T-helper 2 cell treated with Interferon-gamma antibody and Interleukin-4, amounts not matched to agents 5 μg/mL and 100 μg/mL, for 36 hours (primary cell): ENCODE results near the gene ARHGEF16.

ENCODE experiments used
- DNase-seq: peaks from one replicate; pipeline ENCODE4 v3.0.0; 2021; ENCODE audit warnings: low spot score
- H3K27ac Mint-ChIP-seq: one replicate; pipeline ENCODE4 v1.8.0; 2021; ENCODE audit warnings: mild to moderate bottlenecking, mixed read lengths
- H3K27me3 Mint-ChIP-seq: one replicate; pipeline ENCODE4 v1.8.0; 2021; ENCODE audit warnings: low read depth, mixed read lengths
- H3K36me3 Mint-ChIP-seq: one replicate; pipeline ENCODE4 v1.8.0; 2021; ENCODE audit warnings: low read depth, mixed read lengths
- H3K4me1 Mint-ChIP-seq: one replicate; pipeline ENCODE4 v1.8.0; 2021; ENCODE audit warnings: low read depth, mixed read lengths
- H3K4me3 Mint-ChIP-seq: one replicate; pipeline ENCODE4 v1.8.0; 2022; ENCODE audit warnings: mild to moderate bottlenecking, moderate library complexity, mixed read lengths
- H3K9me3 Mint-ChIP-seq: one replicate; pipeline ENCODE4 v1.8.0; 2021; ENCODE audit warnings: mixed read lengths

The ARHGEF16 gene

GRCh38 chr1:3452866-3453175, 1.6 kb upstream of the ARHGEF16 start:
- Mint-ChIP-seq H3K27ac (no peak overlapping the region), H3K9me3 (no peaks in the 10 kb centered on the region), H3K27me3 (peaks cover 11% of the 10 kb centered on the region), H3K4me1 (no peaks in the 10 kb centered on the region), H3K4me3 (no peak overlapping the region), H3K36me3 (no peaks in the 10 kb centered on the region)
- DNase-seq = no peak

- H3K27me3 Mint-ChIP-seq = peaks cover 11% of the 10 kb centered on the region
- DNase-seq = peak; percentile 42
- H3K4me3 Mint-ChIP-seq = peak overlapping the region; percentile 36
- no peak overlapping the region for H3K27ac Mint-ChIP-seq
- H3K36me3 Mint-ChIP-seq = no peaks in the 10 kb centered on the region
- no peaks in the 10 kb centered on the region for H3K9me3 Mint-ChIP-seq
- H3K4me1 Mint-ChIP-seq = no peaks in the 10 kb centered on the region
Observed at GRCh38 chr1:3453203-3453761, 1.2 kb upstream of the ARHGEF16 start.

GRCh38 chr1:3454811-3455618, 550 bp downstream of the ARHGEF16 start:
- no peak for DNase-seq
- Mint-ChIP-seq H3K27me3 (peaks cover 9% of the 10 kb centered on the region), H3K4me3 (peak overlapping the region; percentile 10), H3K4me1 (no peaks in the 10 kb centered on the region), H3K9me3 (no peaks in the 10 kb centered on the region), H3K36me3 (no peaks in the 10 kb centered on the region), H3K27ac (no peak overlapping the region)

- Mint-ChIP-seq H3K4me3 (peak overlapping the region; percentile 10), H3K27ac (no peak overlapping the region), H3K36me3 (no peaks in the 10 kb centered on the region), H3K9me3 (no peaks in the 10 kb centered on the region), H3K4me1 (no peaks in the 10 kb centered on the region), H3K27me3 (peaks cover 9% of the 10 kb centered on the region)
- DNase-seq = no peak
Observed at GRCh38 chr1:3455670-3456448, 1.4 kb downstream of the ARHGEF16 start.

GRCh38 chr1:3456449-3456963, 2.0 kb downstream of the ARHGEF16 start:
- no peak overlapping the region for H3K27ac Mint-ChIP-seq
- H3K27me3 Mint-ChIP-seq = peaks cover 9% of the 10 kb centered on the region
- no peaks in the 10 kb centered on the region for H3K36me3 Mint-ChIP-seq
- no peak overlapping the region for H3K4me3 Mint-ChIP-seq
- H3K4me1 Mint-ChIP-seq = no peaks in the 10 kb centered on the region
- no peaks in the 10 kb centered on the region for H3K9me3 Mint-ChIP-seq
- DNase-seq = no peak

- Mint-ChIP-seq H3K27me3 (peaks cover 9% of the 10 kb centered on the region), H3K9me3 (no peaks in the 10 kb centered on the region), H3K36me3 (no peaks in the 10 kb centered on the region), H3K27ac (no peak overlapping the region), H3K4me1 (no peaks in the 10 kb centered on the region), H3K4me3 (no peak overlapping the region)
- no peak for DNase-seq
Observed at GRCh38 chr1:3456964-3457909, 2.8 kb downstream of the ARHGEF16 start.

GRCh38 chr1:3457910-3458883, 3.7 kb downstream of the ARHGEF16 start:
- H3K4me1 Mint-ChIP-seq = no peaks in the 10 kb centered on the region
- H3K27ac Mint-ChIP-seq = no peak overlapping the region
- no peak for DNase-seq
- H3K4me3 Mint-ChIP-seq = no peak overlapping the region
- no peaks in the 10 kb centered on the region for H3K9me3 Mint-ChIP-seq
- no peaks in the 10 kb centered on the region for H3K36me3 Mint-ChIP-seq
- peaks cover 8% of the 10 kb centered on the region for H3K27me3 Mint-ChIP-seq

- no peak for DNase-seq
- Mint-ChIP-seq H3K4me1 (no peaks in the 10 kb centered on the region), H3K9me3 (no peaks in the 10 kb centered on the region), H3K27me3 (peaks cover 7% of the 10 kb centered on the region), H3K4me3 (no peak overlapping the region), H3K27ac (no peak overlapping the region), H3K36me3 (no peaks in the 10 kb centered on the region)
Observed at GRCh38 chr1:3459051-3459908, 4.8 kb downstream of the ARHGEF16 start.

GRCh38 chr1:3459940-3460671, 5.6 kb downstream of the ARHGEF16 start:
- no peaks in the 10 kb centered on the region for H3K36me3 Mint-ChIP-seq
- no peaks in the 10 kb centered on the region for H3K9me3 Mint-ChIP-seq
- no peak overlapping the region for H3K27ac Mint-ChIP-seq
- H3K4me3 Mint-ChIP-seq = no peak overlapping the region
- no peaks in the 10 kb centered on the region for H3K4me1 Mint-ChIP-seq
- no peak for DNase-seq
- H3K27me3 Mint-ChIP-seq = peaks cover 5% of the 10 kb centered on the region

- Mint-ChIP-seq H3K4me3 (no peak overlapping the region), H3K27me3 (no peaks in the 10 kb centered on the region), H3K27ac (no peak overlapping the region), H3K36me3 (no peaks in the 10 kb centered on the region), H3K4me1 (no peaks in the 10 kb centered on the region), H3K9me3 (no peaks in the 10 kb centered on the region)
- DNase-seq = no peak
Observed at GRCh38 chr1:3460672-3461131, 6.2 kb downstream of the ARHGEF16 start.

GRCh38 chr1:3461238-3461933, 6.9 kb downstream of the ARHGEF16 start:
- H3K36me3 Mint-ChIP-seq = no peaks in the 10 kb centered on the region
- no peak overlapping the region for H3K27ac Mint-ChIP-seq
- DNase-seq = no peak
- H3K4me1 Mint-ChIP-seq = no peaks in the 10 kb centered on the region
- H3K4me3 Mint-ChIP-seq = no peak overlapping the region
- H3K27me3 Mint-ChIP-seq = no peaks in the 10 kb centered on the region
- H3K9me3 Mint-ChIP-seq = no peaks in the 10 kb centered on the region
